ENCODE data around the gene FLOT1. TPM values are rescaled to one million over a fixed set of nuclear protein-coding genes. Genes with fewer than 3 reads are reported as not detected.

Gene FLOT1
- total and polyA plus RNA-seq, 2 of the 13 experiments (the other 11 are each of a cell fraction or from before 2014, with no cell fraction given): 82.3 to 130 TPM

DNA sequence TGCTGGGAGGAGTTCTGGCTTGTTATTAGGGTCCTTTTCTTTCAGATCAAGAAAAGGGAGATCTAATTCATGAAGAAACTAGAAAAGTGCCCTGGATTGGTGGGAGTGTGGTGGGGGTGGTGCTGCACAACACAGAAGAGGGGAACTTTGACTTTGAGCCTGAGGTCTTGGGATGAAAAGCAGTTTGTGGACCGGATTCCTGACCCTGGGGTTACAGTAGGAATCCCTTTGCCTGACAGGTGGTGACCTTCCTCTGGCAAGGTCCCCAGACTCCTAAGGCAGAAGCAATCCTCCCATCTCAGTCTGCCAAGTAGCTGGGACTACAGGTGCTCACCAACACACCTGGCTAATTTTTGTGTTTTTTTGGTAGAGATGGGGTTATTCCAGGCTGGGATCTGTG, 47.1 kb upstream of the FLOT1 start (continued):
- no peak for TF ChIP-seq ZBTB49 (CRISPR knock-in tag; IDR thresholded peaks at IDR 0.05; ENCODE audit: borderline replicate concordance)
- TF ChIP-seq BCL6 (CRISPR knock-in tag; IDR thresholded peaks at IDR 0.05): peak; percentile 61
- TF ChIP-seq SCMH1 (CRISPR knock-in tag; IDR thresholded peaks at IDR 0.05; ENCODE audit: borderline replicate concordance): no peak
- TF ChIP-seq HMGA1 (CRISPR knock-in tag; conservative IDR thresholded peaks at IDR 0.05): no peak
- peak; percentile 56; the same call in 1 of the 2 replicates for TF ChIP-seq FOXA3 (CRISPR knock-in tag; IDR thresholded peaks at IDR 0.05)
- TF ChIP-seq RXRB (CRISPR knock-in tag; IDR thresholded peaks at IDR 0.05; ENCODE audit: borderline replicate concordance): peak; percentile 75
- TF ChIP-seq GTF3A (CRISPR knock-in tag; conservative IDR thresholded peaks at IDR 0.05): no peak
- TF ChIP-seq DRAP1 (CRISPR knock-in tag; IDR thresholded peaks at IDR 0.05): 0 out of 2 replicates have a peak, but pooled peaks have one; percentile 29
- no peak; the same call in 1 of the 2 replicates for TF ChIP-seq BCL3 (CRISPR knock-in tag; IDR thresholded peaks at IDR 0.05)
- TF ChIP-seq, protein P1, sequence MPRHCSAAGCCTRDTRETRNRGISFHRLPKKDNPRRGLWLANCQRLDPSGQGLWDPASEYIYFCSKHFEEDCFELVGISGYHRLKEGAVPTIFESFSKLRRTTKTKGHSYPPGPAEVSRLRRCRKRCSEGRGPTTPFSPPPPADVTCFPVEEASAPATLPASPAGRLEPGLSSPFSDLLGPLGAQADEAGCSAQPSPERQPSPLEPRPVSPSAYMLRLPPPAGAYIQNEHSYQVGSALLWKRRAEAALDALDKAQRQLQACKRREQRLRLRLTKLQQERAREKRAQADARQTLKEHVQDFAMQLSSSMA (CRISPR knock-in tag; IDR thresholded peaks at IDR 0.05): no peak
- no peak for TF ChIP-seq ARNTL (CRISPR knock-in tag; IDR thresholded peaks at IDR 0.05)
- TF ChIP-seq ASH2L (IDR thresholded peaks at IDR 0.05; ENCODE audit: insufficient read length, low read depth, low read length): peak; percentile 19
- no peak for TF ChIP-seq RFX5 (IDR thresholded peaks at IDR 0.05; ENCODE audit: low read depth, low read length)
- no peak for TF ChIP-seq ZNF468 (CRISPR knock-in tag; IDR thresholded peaks at IDR 0.05)
- TF ChIP-seq ARHGAP35 (CRISPR knock-in tag; IDR thresholded peaks at IDR 0.05; ENCODE audit: borderline replicate concordance): no peak
- no peak for TF ChIP-seq ZNF530 (CRISPR knock-in tag; IDR thresholded peaks at IDR 0.05; ENCODE audit: low read depth)
- TF ChIP-seq, protein P2, sequence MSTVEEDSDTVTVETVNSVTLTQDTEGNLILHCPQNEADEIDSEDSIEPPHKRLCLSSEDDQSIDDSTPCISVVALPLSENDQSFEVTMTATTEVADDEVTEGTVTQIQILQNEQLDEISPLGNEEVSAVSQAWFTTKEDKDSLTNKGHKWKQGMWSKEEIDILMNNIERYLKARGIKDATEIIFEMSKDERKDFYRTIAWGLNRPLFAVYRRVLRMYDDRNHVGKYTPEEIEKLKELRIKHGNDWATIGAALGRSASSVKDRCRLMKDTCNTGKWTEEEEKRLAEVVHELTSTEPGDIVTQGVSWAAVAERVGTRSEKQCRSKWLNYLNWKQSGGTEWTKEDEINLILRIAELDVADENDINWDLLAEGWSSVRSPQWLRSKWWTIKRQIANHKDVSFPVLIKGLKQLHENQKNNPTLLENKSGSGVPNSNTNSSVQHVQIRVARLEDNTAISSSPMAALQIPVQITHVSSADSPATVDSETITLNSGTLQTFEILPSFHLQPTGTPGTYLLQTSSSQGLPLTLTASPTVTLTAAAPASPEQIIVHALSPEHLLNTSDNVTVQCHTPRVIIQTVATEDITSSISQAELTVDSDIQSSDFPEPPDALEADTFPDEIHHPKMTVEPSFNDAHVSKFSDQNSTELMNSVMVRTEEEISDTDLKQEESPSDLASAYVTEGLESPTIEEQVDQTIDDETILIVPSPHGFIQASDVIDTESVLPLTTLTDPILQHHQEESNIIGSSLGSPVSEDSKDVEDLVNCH (CRISPR knock-in tag; IDR thresholded peaks at IDR 0.05): no peak
- TF ChIP-seq KDM6A (CRISPR knock-in tag; IDR thresholded peaks at IDR 0.05; ENCODE audit: low read depth): peak; percentile 66
- 0 out of 2 replicates have a peak, but pooled peaks have one; percentile 20 for TF ChIP-seq ZNF234 (CRISPR knock-in tag; conservative IDR thresholded peaks at IDR 0.05)
- no peak for TF ChIP-seq ARNT (IDR thresholded peaks at IDR 0.05)
- no peak for TF ChIP-seq ZFP36L2 (CRISPR knock-in tag; IDR thresholded peaks at IDR 0.05)
- TF ChIP-seq UBTF (CRISPR knock-in tag; IDR thresholded peaks at IDR 0.05): no peak
